Left cardiac atrium (tissue), 4 donors: Measurements from ENCODE around the gene KAT7. TPM values are rescaled to one million over a fixed set of nuclear protein-coding genes. Genes with fewer than 3 reads are reported as not detected.

Experiments
- ATAC-seq, 2 donors: fragments of 200-7000 bp; cut with Tn5 transposase; one replicate each; pipeline ENCODE4 v1.9.1; 2020; ENCODE audit warnings: mild to moderate bottlenecking in 2 of 2, moderate library complexity in 2 of 2
- DNase-seq: peaks from one replicate; pipeline ENCODE4 v3.0.0-alpha.2; 2020
- intact Hi-C, 2 donors: fragments of 100-400 bp; cut with DNase I; formaldehyde crosslinking; loops; one replicate each; pipeline versions ENCODE4 v1.14.1 to v1.15.1; 2022 to 2023
- total RNA-seq, 2 donors: library from RNA; stranded (reverse); fragmentation: NEBNext Ultra II Directional; extraction: Animal tissue kit (Norgen Biotek cat#: 25700); gene quantifications; one replicate each; pipeline ENCODE4 v1.2.1, GENCODE V29; 2021
- donor health status: DM: no; HTN: yes; CAD: no.
- donor health status: DM: no; HTN: yes; CAD: no; lungs with severe emphysema.
- donor health status: DM: yes; HTN: yes; CAD: no.
- donor health status: Dilated cardiomyopathy.

The KAT7 gene
- total RNA-seq, 2 donors from 2014 or later: 47.5 to 49.0 TPM

GRCh38 chr17:49830605-49831004 lies 42.1 kb downstream of the KAT7 start:
- ATAC-seq (peak in 1 of 2 donors; percentile 16), DNase-seq (no peak)
- intact Hi-C loops: no loop called here

- intact Hi-C loops: no loop called here
- ATAC-seq (no peak), DNase-seq (no peak)
These were observed 44.5 kb downstream of the KAT7 start for GRCh38 chr17:49832840-49833599.

- ATAC-seq: no peak
- DNase-seq: no peak
- intact Hi-C loops: no loop called here
These were observed 45.8 kb downstream of the KAT7 start for GRCh38 chr17:49834118-49834743.

- DNase-seq: no peak
- intact Hi-C loops: no loop called here
- peak in 1 of 2 donors; percentile 21 for ATAC-seq
These were observed 47.0 kb downstream of the KAT7 start for GRCh38 chr17:49835472-49835871.

GRCh38 chr17:49836111-49837030 lies 47.9 kb downstream of the KAT7 start:
- peak; percentile 42 to 53 for ATAC-seq
- DNase-seq: no peak
- intact Hi-C loops: no loop called here

GRCh38 chr17:49839455-49839854 lies 51.0 kb downstream of the KAT7 start:
- intact Hi-C loops: no loop called here
- ATAC-seq: no peak
- no peak for DNase-seq

GRCh38 chr17:49841548-49841947 lies 53.1 kb downstream of the KAT7 start:
- intact Hi-C loops: no loop called here
- DNase-seq (no peak), ATAC-seq (no peak)

GRCh38 chr17:49842371-49842770 lies 53.9 kb downstream of the KAT7 start:
- no peak for DNase-seq
- no peak for ATAC-seq
- intact Hi-C loops: no loop called here

- intact Hi-C loops: no loop called here
- ATAC-seq (no peak), DNase-seq (no peak)
These were observed 54.4 kb downstream of the KAT7 start for GRCh38 chr17:49842846-49843245.

GRCh38 chr17:49843774-49844350 lies 55.4 kb downstream of the KAT7 start:
- DNase-seq (no peak), ATAC-seq (no peak)
- intact Hi-C loops: no loop called here

GRCh38 chr17:49845321-49845720 lies 56.8 kb downstream of the KAT7 start:
- DNase-seq: peak; percentile 72
- peak; percentile 75 to 91 for ATAC-seq
- intact Hi-C loops: loop anchor here in 1 of 2 donors (5.0 kb wide), 1 partner anchor 273 kb away; no protein-coding TSS in a partner anchor

GRCh38 chr17:49846938-49847712 lies 58.6 kb downstream of the KAT7 start:
- DNase-seq: no peak
- no peak for ATAC-seq
- intact Hi-C loops: loop anchor here in 1 of 2 donors (5.0 kb wide), 1 partner anchor 275 kb away; no protein-coding TSS in a partner anchor

GRCh38 chr17:49848019-49848473 lies 59.6 kb downstream of the KAT7 start, which contains the start of gene TAC4:
TSS of gene TAC4 (minus strand) at chr17:49848069. CDS start at chr17:49848017, 52 bp downstream.
- ATAC-seq: no peak
- no peak for DNase-seq
- intact Hi-C loops: loop anchor here in 1 of 2 donors (5.0 kb wide), 1 partner anchor 276 kb away; no protein-coding TSS in a partner anchor

GRCh38 chr17:49848739-49849138 lies 60.3 kb downstream of the KAT7 start:
- intact Hi-C loops: loop anchor here in 1 of 2 donors (5.0 kb wide), 1 partner anchor 276 kb away; no protein-coding TSS in a partner anchor
- no peak for ATAC-seq
- no peak for DNase-seq

GRCh38 chr17:49850218-49850610 lies 61.7 kb downstream of the KAT7 start:
- no peak for DNase-seq
- intact Hi-C loops: loop anchor here (5.0 to 10.0 kb wide), 3 partner anchors 73 to 285 kb away; partner anchors contain the start of gene SLC35B1 (in 2 of the 2)
- ATAC-seq: no peak

- intact Hi-C loops: loop anchor here (5.0 to 10.0 kb wide), 3 partner anchors 74 to 286 kb away; partner anchors contain the start of gene SLC35B1 (in 2 of the 2)
- DNase-seq: no peak
- ATAC-seq: peak; percentile 31 to 41
These were observed 62.4 kb downstream of the KAT7 start for GRCh38 chr17:49850772-49851386.
